ENCODE measurements around the gene ARHGAP11A. TPM values are rescaled to one million over a fixed set of nuclear protein-coding genes. Genes with fewer than 3 reads are reported as not detected.

Gene ARHGAP11A
- total RNA-seq, 2 donors from 2014 or later = 3.1 to 3.5 TPM

GRCh38 chr15:32677238-32677750, 62.0 kb downstream of the ARHGAP11A start:
- intact Hi-C loops (cut with DNase I) = no loop called here
- DNase-seq (ENCODE audit: low spot score) = no peak

- intact Hi-C loops (cut with DNase I) = no loop called here
These were observed 64.0 kb downstream of the ARHGAP11A start for GRCh38 chr15:32679298-32679690.

GRCh38 chr15:32682569-32682968, 67.3 kb downstream of the ARHGAP11A start:
- no peak for DNase-seq (ENCODE audit: low spot score)
- intact Hi-C loops (cut with DNase I) = no loop called here

More at GRCh38 chr15:32679298-32679690, 64.0 kb downstream of the ARHGAP11A start:
- no peak for DNase-seq (ENCODE audit: low spot score)

GRCh38 chr15:32682977-32683630, 67.8 kb downstream of the ARHGAP11A start:
- no peak for DNase-seq (ENCODE audit: low spot score)
- intact Hi-C loops (cut with DNase I) = no loop called here

GRCh38 chr15:32683906-32684584, 68.7 kb downstream of the ARHGAP11A start:
- DNase-seq (ENCODE audit: low spot score) = no peak
- intact Hi-C loops (cut with DNase I) = no loop called here

- intact Hi-C loops (cut with DNase I) = no loop called here
- DNase-seq (ENCODE audit: low spot score) = no peak
These were observed 70.3 kb downstream of the ARHGAP11A start for GRCh38 chr15:32685576-32685975.

- intact Hi-C loops (cut with DNase I) = no loop called here
- DNase-seq (ENCODE audit: low spot score) = no peak
These were observed 72.3 kb downstream of the ARHGAP11A start for GRCh38 chr15:32687556-32687955.

GRCh38 chr15:32688151-32688639, 72.9 kb downstream of the ARHGAP11A start:
- intact Hi-C loops (cut with DNase I) = no loop called here
- DNase-seq (ENCODE audit: low spot score) = no peak

Other genes with a start within 250 kb of the ARHGAP11A start
- 1 to 10 TPM; 1.2 to 3.2 TPM for gene GOLGA8K, start 212.2 kb upstream of the ARHGAP11A start, total RNA-seq
- 1 to 10 TPM; 1.5 to 2.0 TPM for gene GOLGA8O, start 159.9 kb upstream of the ARHGAP11A start, total RNA-seq
- gene GOLGA8N, start 22.0 kb upstream of the ARHGAP11A start, total RNA-seq = 10 to 100 TPM; 11.9 to 19.4 TPM
- 10 to 100 TPM in 1 of 2 donors, 1 to 10 TPM in 1; 5.6 to 21.2 TPM for gene SCG5, start 26.2 kb downstream of the ARHGAP11A start, total RNA-seq
- gene GREM1, start 102.5 kb downstream of the ARHGAP11A start, total RNA-seq = 100 to 1,000 TPM; 283 to 825 TPM